Measurements from ENCODE around the gene JRKL. TPM values are rescaled to one million over a fixed set of nuclear protein-coding genes. Genes with fewer than 3 reads are reported as not detected.

The JRKL gene
- total and polyA plus RNA-seq, 2 of the 13 experiments (the other 11 are each of a cell fraction or from before 2014, with no cell fraction given), result 3.2 to 4.5 TPM

DNA sequence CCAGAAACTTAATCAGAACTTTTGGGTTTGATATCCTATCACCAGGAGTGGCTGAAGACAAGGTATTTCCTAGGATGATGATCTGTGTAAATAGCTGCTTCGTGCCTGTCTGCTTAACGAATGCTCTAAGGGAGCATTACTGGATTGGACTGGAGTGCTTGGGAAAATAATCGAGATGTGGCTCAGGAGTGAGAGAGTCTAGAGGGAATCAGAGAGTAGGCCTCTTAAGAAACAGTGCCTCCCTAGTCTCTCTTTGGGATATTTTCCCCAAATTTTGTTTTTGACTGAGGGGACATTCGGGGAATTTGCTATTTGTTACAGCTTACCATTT, 49.3 kb upstream of the JRKL start (continued):
- TF ChIP-seq, protein P1, sequence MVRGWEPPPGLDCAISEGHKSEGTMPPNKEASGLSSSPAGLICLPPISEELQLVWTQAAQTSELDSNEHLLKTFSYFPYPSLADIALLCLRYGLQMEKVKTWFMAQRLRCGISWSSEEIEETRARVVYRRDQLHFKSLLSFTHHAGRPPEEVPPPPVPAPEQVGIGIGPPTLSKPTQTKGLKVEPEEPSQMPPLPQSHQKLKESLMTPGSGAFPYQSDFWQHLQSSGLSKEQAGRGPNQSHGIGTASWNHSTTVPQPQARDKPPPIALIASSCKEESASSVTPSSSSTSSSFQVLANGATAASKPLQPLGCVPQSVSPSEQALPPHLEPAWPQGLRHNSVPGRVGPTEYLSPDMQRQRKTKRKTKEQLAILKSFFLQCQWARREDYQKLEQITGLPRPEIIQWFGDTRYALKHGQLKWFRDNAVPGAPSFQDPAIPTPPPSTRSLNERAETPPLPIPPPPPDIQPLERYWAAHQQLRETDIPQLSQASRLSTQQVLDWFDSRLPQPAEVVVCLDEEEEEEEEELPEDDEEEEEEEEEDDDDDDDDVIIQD (CRISPR knock-in tag; IDR thresholded peaks at IDR 0.05; ENCODE audit: low read depth), result no peak

DNA sequence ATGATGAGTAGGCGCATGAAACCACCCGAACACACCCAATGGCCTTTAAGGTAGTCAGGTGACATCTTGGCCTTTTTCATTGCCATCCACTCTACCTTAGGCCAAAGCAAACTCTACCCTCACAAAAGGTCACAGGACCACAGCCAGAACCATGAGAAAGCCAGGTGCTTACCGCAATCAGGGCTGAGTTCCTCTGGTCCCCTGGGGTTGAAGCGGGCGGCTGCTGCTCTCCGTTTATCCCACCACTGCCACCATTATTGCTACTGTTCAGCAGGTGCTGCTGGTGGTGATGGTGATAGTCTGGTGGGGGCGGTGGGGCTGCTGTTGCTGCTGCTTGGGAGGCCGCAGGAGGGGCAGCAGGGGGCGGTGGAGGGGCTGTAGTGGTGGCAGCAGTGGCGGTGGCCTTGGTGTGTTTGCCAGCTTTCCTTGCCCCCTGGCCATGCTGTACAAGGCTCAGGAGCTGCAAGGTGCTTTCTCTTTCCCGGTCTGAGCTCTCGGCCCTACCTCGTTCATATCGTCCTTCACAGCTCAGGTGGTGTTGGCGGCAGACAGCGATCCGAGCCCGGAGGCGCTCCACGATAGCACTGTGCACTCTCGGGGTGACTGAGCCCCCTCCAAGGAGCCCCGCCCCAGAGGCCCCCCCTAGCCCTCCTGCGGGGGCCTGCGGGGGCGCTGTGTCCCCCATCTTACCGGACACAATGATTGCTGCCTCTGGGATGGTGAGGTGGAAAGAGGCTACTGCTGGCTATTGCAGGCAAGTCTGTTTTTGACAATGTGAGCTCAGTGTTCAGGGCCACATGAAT, 48.4 kb upstream of the JRKL start:
- intact Hi-C loops (cut with micrococcal nuclease; ENCODE audit: unreplicated experiment), result loop anchor here (2.0 to 5.0 kb wide), 3 partner anchors 99 to 251 kb away; no protein-coding TSS in a partner anchor
- DNase-seq (ENCODE audit: low spot score) (peak; percentile 44), FAIRE-seq (no peak), ATAC-seq (peak; percentile 47)
- H2AFZ ChIP-seq (ENCODE audit: low read length), result no peak overlapping the region
- H3K27me3 ChIP-seq (ENCODE audit: control insufficient read depth in 1 of 2, insufficient read depth in 2 of 2, low read length in 2 of 2), result no peaks in the 10 kb centered on the region; a peak in 1 of 5 replicates
- no peaks in the 10 kb centered on the region for H4K20me1 ChIP-seq (ENCODE audit: insufficient read depth, low read length)
- peak overlapping the region; percentile 94 for H3K4me2 ChIP-seq (ENCODE audit: low read depth, low read length)
- H3K4me1 ChIP-seq (ENCODE audit: insufficient read depth, low read length), result peaks cover 60% of the 10 kb centered on the region
- H3K36me3 ChIP-seq (replicated peaks in 1 of 2; ENCODE audit: control insufficient read depth in 1 of 2, insufficient read depth in 2 of 2, low read length in 2 of 2), result 0 out of 5 replicates have a peak, but pooled peaks cover 0 to 1% of the 10 kb centered on the region in 2 experiments
- peak overlapping the region; percentile 77 to 84 (median 80) for H3K4me3 ChIP-seq (replicated peaks in 1 of 3; ENCODE audit: insufficient read depth in 1 of 3, low read depth in 2 of 3, low read length in 3 of 3)
- peaks cover 66% of the 10 kb centered on the region for H3K79me2 ChIP-seq (ENCODE audit: insufficient read depth, low read length)
- no TSS peak for BruUV-seq (replicated peaks)
- H3K9me3 ChIP-seq (ENCODE audit: low read length), result no peaks in the 10 kb centered on the region
- in situ Hi-C loops (cut with HindIII; ENCODE audit: extremely low pct_ligation_motif_present, low pct_unique_long_range_greater_than_20kb), result loop anchor here (10.0 kb wide), 1 partner anchor 327 kb away; no protein-coding TSS in a partner anchor
- 58% methylated on average over 21 of the region's 26 CpGs for WGBS (ENCODE audit: low lambda C conversion rate)
- H3K9ac ChIP-seq (ENCODE audit: insufficient read depth, low read depth, low read length), result peak overlapping the region; percentile 89
- ChIA-PET CTCF (ENCODE audit: low intra/inter-chr PET ratio, low total read pairs) (no interaction called here), POLR2A (interaction anchor here (0.7 to 4.6 kb wide), 7 partner anchors 10 to 361 kb away, joined by 3 to 54 read pairs (median 7); partner anchors contain the start of genes CCDC82 and JRKL)
- H3K27ac ChIP-seq (ENCODE audit: extremely low read length, insufficient read depth, low read length), result peak overlapping the region; percentile 80
- TF ChIP-seq YY1 (IDR thresholded peaks at IDR 0.05; ENCODE audit: insufficient read depth, insufficient replicate concordance, low read depth, low read length) (peak; percentile 21), FOXP1 (IDR thresholded peaks at IDR 0.05) (no peak), FOXP1 (CRISPR knock-in tag; IDR thresholded peaks at IDR 0.05) (no peak; the same call in 1 of the 2 replicates), HES4 (CRISPR knock-in tag; IDR thresholded peaks at IDR 0.05; ENCODE audit: borderline replicate concordance) (no peak), SIN3A (IDR thresholded peaks at IDR 0.05; ENCODE audit: borderline replicate concordance, low read depth, low read length) (no peak), TAF1 (CRISPR knock-in tag; IDR thresholded peaks at IDR 0.05) (0 out of 2 replicates have a peak, but pooled peaks have one; percentile 27), CHCHD3 (CRISPR knock-in tag; IDR thresholded peaks at IDR 0.05) (0 out of 2 replicates have a peak, but pooled peaks have one; percentile 64), HOXA7 (CRISPR knock-in tag; IDR thresholded peaks at IDR 0.05) (no peak), ZNF709 (CRISPR knock-in tag; IDR thresholded peaks at IDR 0.05) (0 out of 2 replicates have a peak, but pooled peaks have one; percentile 69)
- TF ChIP-seq, protein P2, sequence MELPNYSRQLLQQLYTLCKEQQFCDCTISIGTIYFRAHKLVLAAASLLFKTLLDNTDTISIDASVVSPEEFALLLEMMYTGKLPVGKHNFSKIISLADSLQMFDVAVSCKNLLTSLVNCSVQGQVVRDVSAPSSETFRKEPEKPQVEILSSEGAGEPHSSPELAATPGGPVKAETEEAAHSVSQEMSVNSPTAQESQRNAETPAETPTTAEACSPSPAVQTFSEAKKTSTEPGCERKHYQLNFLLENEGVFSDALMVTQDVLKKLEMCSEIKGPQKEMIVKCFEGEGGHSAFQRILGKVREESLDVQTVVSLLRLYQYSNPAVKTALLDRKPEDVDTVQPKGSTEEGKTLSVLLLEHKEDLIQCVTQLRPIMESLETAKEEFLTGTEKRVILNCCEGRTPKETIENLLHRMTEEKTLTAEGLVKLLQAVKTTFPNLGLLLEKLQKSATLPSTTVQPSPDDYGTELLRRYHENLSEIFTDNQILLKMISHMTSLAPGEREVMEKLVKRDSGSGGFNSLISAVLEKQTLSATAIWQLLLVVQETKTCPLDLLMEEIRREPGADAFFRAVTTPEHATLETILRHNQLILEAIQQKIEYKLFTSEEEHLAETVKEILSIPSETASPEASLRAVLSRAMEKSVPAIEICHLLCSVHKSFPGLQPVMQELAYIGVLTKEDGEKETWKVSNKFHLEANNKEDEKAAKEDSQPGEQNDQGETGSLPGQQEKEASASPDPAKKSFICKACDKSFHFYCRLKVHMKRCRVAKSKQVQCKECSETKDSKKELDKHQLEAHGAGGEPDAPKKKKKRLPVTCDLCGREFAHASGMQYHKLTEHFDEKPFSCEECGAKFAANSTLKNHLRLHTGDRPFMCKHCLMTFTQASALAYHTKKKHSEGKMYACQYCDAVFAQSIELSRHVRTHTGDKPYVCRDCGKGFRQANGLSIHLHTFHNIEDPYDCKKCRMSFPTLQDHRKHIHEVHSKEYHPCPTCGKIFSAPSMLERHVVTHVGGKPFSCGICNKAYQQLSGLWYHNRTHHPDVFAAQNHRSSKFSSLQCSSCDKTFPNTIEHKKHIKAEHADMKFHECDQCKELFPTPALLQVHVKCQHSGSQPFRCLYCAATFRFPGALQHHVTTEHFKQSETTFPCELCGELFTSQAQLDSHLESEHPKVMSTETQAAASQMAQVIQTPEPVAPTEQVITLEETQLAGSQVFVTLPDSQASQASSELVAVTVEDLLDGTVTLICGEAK (IDR thresholded peaks at IDR 0.05), result no peak
- TF ChIP-seq, protein P2 (CRISPR knock-in tag; IDR thresholded peaks at IDR 0.05), result no peak

Data from HepG2 (cell line).